ENCODE data around the gene C11orf21. TPM values are rescaled to one million over a fixed set of nuclear protein-coding genes. Genes with fewer than 3 reads are reported as not detected.

The C11orf21 gene
- total RNA-seq, 4 donors from 2014 or later: 1.1 to 9.9 (median 1.3) TPM; not detected in 1

- Histone ChIP-seq H3K4me3 (no peak overlapping the region), H3K27me3 (no peaks in the 10 kb centered on the region), H3K4me1 (no peaks in the 10 kb centered on the region), H3K9me3 (no peaks in the 10 kb centered on the region), H3K36me3 (no peaks in the 10 kb centered on the region), H3K27ac (no peak overlapping the region)
- peak in 2 of 3 donors; percentile 5 to 39 for DNase-seq
- TF ChIP-seq POLR2A (IDR thresholded peaks at IDR 0.05) (no peak), CTCF (IDR thresholded peaks at IDR 0.05) (no peak)
Measured at GRCh38 chr11:2277008-2277346, 24.7 kb downstream of the C11orf21 start.

GRCh38 chr11:2276280-2277007, 25.3 kb downstream of the C11orf21 start:
- H3K4me1 ChIP-seq: no peaks in the 10 kb centered on the region
- H3K27ac ChIP-seq: no peak overlapping the region
- H3K9me3 ChIP-seq: no peaks in the 10 kb centered on the region
- H3K4me3 ChIP-seq: no peak overlapping the region
- no peaks in the 10 kb centered on the region for H3K36me3 ChIP-seq
- TF ChIP-seq POLR2A (IDR thresholded peaks at IDR 0.05): no peak
- TF ChIP-seq CTCF (IDR thresholded peaks at IDR 0.05): no peak
- peaks cover 0 to 1% of the 10 kb centered on the region in 2 donors for H3K27me3 ChIP-seq
- peak in 1 of 3 donors; percentile 6 for DNase-seq

- no peaks in the 10 kb centered on the region for H3K36me3 ChIP-seq
- no peak overlapping the region for H3K27ac ChIP-seq
- peak in 2 of 3 donors; percentile 6 to 29 for DNase-seq
- no peak overlapping the region for H3K4me3 ChIP-seq
- TF ChIP-seq CTCF (IDR thresholded peaks at IDR 0.05) (no peak), POLR2A (IDR thresholded peaks at IDR 0.05) (no peak)
- H3K4me1 ChIP-seq: peaks cover 0 to 6% (median 3%) of the 10 kb centered on the region in 4 donors
- H3K27me3 ChIP-seq: peaks cover 0 to 10% of the 10 kb centered on the region in 2 donors
- H3K9me3 ChIP-seq: no peaks in the 10 kb centered on the region
Measured at GRCh38 chr11:2275334-2276279, 26.1 kb downstream of the C11orf21 start.

GRCh38 chr11:2273771-2274170, 27.9 kb downstream of the C11orf21 start:
- no peak for TF ChIP-seq CTCF (IDR thresholded peaks at IDR 0.05)
- TF ChIP-seq POLR2A (IDR thresholded peaks at IDR 0.05): no peak
- no peaks in the 10 kb centered on the region for H3K9me3 ChIP-seq
- H3K27me3 ChIP-seq: peaks cover 0 to 16% of the 10 kb centered on the region in 2 donors
- peak in 1 of 3 donors; percentile 12 for DNase-seq
- no peaks in the 10 kb centered on the region for H3K36me3 ChIP-seq
- no peak overlapping the region for H3K4me3 ChIP-seq
- H3K27ac ChIP-seq: no peak overlapping the region
- H3K4me1 ChIP-seq: peaks cover 0 to 24% (median 16%) of the 10 kb centered on the region in 4 donors

- no peak overlapping the region for H3K4me3 ChIP-seq
- DNase-seq: peak in 1 of 3 donors; percentile 6
- TF ChIP-seq CTCF (IDR thresholded peaks at IDR 0.05) (no peak), POLR2A (IDR thresholded peaks at IDR 0.05) (no peak)
- no peak overlapping the region for H3K27ac ChIP-seq
- no peaks in the 10 kb centered on the region for H3K36me3 ChIP-seq
- H3K27me3 ChIP-seq: peaks cover 0 to 16% of the 10 kb centered on the region in 2 donors
- H3K4me1 ChIP-seq: peaks cover 0 to 29% (median 17%) of the 10 kb centered on the region in 4 donors
- no peaks in the 10 kb centered on the region for H3K9me3 ChIP-seq
Measured at GRCh38 chr11:2273311-2273710, 28.4 kb downstream of the C11orf21 start.
